ENCODE results near the gene SLC6A9. TPM values are rescaled to one million over a fixed set of nuclear protein-coding genes. Genes with fewer than 3 reads are reported as not detected.

The SLC6A9 gene
- total RNA-seq, 4 donors from 2014 or later: 0.16 to 0.63 (median 0.29) TPM; not detected in 1

- H3K9me3 ChIP-seq: no peaks in the 10 kb centered on the region
- in situ Hi-C loops (cut with MboI; ENCODE audit: low sequenced_read_pairs in 4 of 4) (no loop called here), intact Hi-C loops (cut with DNase I; ENCODE audit: low total_unique reads) (loop anchor here (1.0 to 10.0 kb wide), 2 partner anchors 212 to 379 kb away; partner anchors contain the start of gene ERI3)
- H3K27me3 ChIP-seq: no peaks in the 10 kb centered on the region
- peak overlapping the region; percentile 84 to 100 (median 96) for H3K4me3 ChIP-seq
- peak overlapping the region; percentile 94 to 98 (median 97) for H3K27ac ChIP-seq
- TF ChIP-seq, protein P1, sequence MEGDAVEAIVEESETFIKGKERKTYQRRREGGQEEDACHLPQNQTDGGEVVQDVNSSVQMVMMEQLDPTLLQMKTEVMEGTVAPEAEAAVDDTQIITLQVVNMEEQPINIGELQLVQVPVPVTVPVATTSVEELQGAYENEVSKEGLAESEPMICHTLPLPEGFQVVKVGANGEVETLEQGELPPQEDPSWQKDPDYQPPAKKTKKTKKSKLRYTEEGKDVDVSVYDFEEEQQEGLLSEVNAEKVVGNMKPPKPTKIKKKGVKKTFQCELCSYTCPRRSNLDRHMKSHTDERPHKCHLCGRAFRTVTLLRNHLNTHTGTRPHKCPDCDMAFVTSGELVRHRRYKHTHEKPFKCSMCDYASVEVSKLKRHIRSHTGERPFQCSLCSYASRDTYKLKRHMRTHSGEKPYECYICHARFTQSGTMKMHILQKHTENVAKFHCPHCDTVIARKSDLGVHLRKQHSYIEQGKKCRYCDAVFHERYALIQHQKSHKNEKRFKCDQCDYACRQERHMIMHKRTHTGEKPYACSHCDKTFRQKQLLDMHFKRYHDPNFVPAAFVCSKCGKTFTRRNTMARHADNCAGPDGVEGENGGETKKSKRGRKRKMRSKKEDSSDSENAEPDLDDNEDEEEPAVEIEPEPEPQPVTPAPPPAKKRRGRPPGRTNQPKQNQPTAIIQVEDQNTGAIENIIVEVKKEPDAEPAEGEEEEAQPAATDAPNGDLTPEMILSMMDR (IDR thresholded peaks at IDR 0.05 in 4 of 5, conservative IDR thresholded peaks at IDR 0.05 in 1 of 5): no peak
- TF ChIP-seq POLR2A (IDR thresholded peaks at IDR 0.05): no peak
- peak; percentile 2 for ATAC-seq
- DNase-seq: peak; percentile 25 to 58
- H3K4me1 ChIP-seq: peaks cover 45 to 71% of the 10 kb centered on the region in 2 donors
- peaks cover 0 to 32% of the 10 kb centered on the region in 2 donors for H3K36me3 ChIP-seq
Observed at GRCh38 chr1:43975249-43975961, 55.9 kb downstream of the SLC6A9 start.

DNA sequence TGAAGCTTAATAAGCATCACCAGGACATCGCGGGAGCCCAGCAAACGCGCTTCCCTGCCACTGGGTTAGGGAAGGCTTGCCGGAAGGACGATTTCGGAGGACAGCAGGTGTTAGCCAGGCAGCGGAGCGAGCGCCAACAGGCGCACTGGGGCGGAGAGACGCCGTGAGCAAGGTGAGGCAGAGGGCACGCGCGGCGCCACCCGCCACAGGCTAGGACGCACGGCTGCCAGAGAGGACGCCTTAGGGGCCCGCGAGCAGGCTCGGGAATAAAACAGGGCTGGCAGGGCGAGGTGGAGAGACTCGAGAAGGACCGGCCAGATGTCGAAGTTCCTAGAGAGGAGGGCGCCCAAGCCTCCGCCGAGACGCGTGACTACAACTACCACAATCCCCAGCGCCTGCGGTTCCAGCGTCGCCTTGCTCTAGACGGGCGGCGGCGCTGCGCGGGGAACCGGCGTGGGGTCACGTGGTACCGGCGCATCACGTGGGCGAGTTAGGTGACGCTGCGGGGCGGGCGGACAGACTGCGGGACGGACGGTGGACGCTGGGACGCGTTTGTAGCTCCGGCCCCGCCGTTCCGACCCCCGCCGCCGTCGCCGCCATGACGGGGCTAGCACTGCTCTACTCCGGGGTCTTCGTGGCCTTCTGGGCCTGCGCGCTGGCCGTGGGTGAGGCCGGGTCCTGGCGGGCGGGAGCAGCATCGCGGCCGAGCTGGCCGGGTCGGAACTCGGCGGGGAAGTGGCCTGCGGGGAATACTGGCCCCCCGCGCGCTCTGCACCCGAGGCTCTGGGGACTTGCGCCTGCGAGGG lies 56.6 kb downstream of the SLC6A9 start, which contains the start of gene ATP6V0B:
Gene ATP6V0B, plus strand, starts transcription at position 518 of the 806 bp plus-strand sequence. Its CDS starts 81 bp downstream, at position 599.
- H3K4me3 ChIP-seq: peak within 1 kb of the TSS; percentile 84 to 100 (median 96)
- DNase-seq (peak; percentile 95 to 96), ATAC-seq (peak; percentile 75 to 78)
- peak within 1 kb of the TSS; percentile 94 to 98 (median 97) for H3K27ac ChIP-seq
- peaks cover 38 to 66% of the 10 kb centered on the region in 2 donors for H3K4me1 ChIP-seq
- in situ Hi-C loops (cut with MboI; ENCODE audit: low sequenced_read_pairs in 4 of 4): no loop called here
- TF ChIP-seq POLR2A (IDR thresholded peaks at IDR 0.05): peak; percentile 95 to 98
- TF ChIP-seq, protein P1 (IDR thresholded peaks at IDR 0.05 in 4 of 5, conservative IDR thresholded peaks at IDR 0.05 in 1 of 5): peak; percentile 17 to 60 (median 37)
- intact Hi-C loops (cut with DNase I; ENCODE audit: low total_unique reads): loop anchor here (1.0 to 10.0 kb wide), 4 partner anchors 28 to 380 kb away; partner anchors contain the start of genes ERI3, IPO13 and KDM4A
- no peaks in the 10 kb centered on the region for H3K27me3 ChIP-seq
- H3K9me3 ChIP-seq: no peaks in the 10 kb centered on the region
- peaks cover 0 to 32% of the 10 kb centered on the region in 2 donors for H3K36me3 ChIP-seq

DNA sequence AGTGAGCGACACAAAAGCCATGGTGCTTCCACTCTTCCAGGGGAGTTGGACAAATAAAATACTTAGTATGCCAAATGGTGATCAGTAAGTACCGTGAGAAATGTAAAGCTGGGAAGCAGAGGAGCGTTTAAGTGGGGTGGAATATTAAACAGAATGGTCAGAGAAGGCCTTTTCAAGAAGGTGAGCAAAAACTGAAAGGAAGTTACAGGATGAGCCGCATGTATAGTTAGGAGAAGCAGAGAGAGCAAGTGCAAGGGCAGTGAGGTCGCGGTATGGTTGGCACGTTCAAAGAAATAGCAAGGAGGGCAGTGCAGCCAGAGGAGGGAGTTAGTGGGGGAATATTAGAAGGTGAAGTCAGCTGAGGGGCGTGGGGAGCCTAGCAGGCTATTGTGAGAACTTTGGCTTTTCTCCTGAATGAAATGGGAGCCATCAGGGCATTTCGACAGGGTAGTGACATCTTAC lies 57.2 kb downstream of the SLC6A9 start:
- Histone ChIP-seq H3K36me3 (peaks cover 0 to 32% of the 10 kb centered on the region in 2 donors), H3K9me3 (no peaks in the 10 kb centered on the region), H3K27me3 (no peaks in the 10 kb centered on the region), H3K4me1 (peaks cover 38 to 66% of the 10 kb centered on the region in 2 donors), H3K4me3 (peak overlapping the region; percentile 84 to 100 (median 96)), H3K27ac (peak overlapping the region; percentile 94 to 98 (median 97))
- no peak for TF ChIP-seq POLR2A (IDR thresholded peaks at IDR 0.05)
- TF ChIP-seq, protein P1 (IDR thresholded peaks at IDR 0.05 in 4 of 5, conservative IDR thresholded peaks at IDR 0.05 in 1 of 5): no peak
- no peak for ATAC-seq
- in situ Hi-C loops (cut with MboI; ENCODE audit: low sequenced_read_pairs in 4 of 4): no loop called here
- no peak for DNase-seq
- intact Hi-C loops (cut with DNase I; ENCODE audit: low total_unique reads): loop anchor here (1.0 to 10.0 kb wide), 3 partner anchors 28 to 381 kb away; partner anchors contain the start of genes ERI3, IPO13 and KDM4A

DNA sequence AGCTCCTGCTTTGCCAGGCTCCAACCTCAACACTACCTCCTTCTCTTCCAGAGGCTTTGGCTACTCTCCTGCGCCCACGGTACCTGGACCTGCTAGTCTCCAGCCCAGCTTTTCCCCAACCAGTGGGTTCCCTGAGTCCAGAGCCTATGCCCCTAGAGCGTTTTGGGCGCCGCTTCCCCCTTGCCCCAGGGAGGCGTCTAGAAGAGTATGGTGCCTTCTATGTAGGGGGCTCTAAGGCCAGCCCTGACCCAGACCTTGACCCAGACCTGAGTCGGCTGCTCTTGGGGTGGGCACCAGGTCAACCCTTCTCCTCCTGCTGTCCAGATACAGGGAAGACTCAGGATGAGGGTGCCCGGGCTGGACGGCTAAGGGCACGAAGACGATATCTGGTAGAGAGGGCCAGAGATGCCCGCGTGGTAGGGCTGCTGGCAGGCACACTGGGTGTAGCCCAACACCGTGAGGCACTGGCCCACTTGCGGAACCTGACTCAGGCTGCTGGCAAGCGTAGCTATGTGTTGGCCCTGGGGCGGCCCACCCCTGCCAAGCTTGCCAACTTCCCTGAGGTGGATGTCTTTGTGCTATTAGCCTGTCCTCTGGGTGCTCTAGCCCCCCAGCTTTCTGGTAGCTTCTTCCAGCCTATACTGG lies 59.8 kb downstream of the SLC6A9 start:
- Histone ChIP-seq H3K36me3 (peaks cover 0 to 31% of the 10 kb centered on the region in 2 donors), H3K9me3 (no peaks in the 10 kb centered on the region), H3K27ac (peak overlapping the region; percentile 91 to 98 (median 96)), H3K27me3 (no peaks in the 10 kb centered on the region), H3K4me3 (peak overlapping the region in 2 of 4 donors; percentile 86 to 91), H3K4me1 (peaks cover 33 to 52% of the 10 kb centered on the region in 2 donors)
- DNase-seq: peak; percentile 54 to 89
- in situ Hi-C loops (cut with MboI; ENCODE audit: low sequenced_read_pairs in 4 of 4): no loop called here
- peak in 1 of 2 donors; percentile 10 for ATAC-seq
- intact Hi-C loops (cut with DNase I; ENCODE audit: low total_unique reads): loop anchor here (10.0 kb wide), 1 partner anchor 383 kb away; the partner anchor contains the start of gene ERI3
- TF ChIP-seq, protein P1 (IDR thresholded peaks at IDR 0.05 in 4 of 5, conservative IDR thresholded peaks at IDR 0.05 in 1 of 5): no peak
- no peak for TF ChIP-seq POLR2A (IDR thresholded peaks at IDR 0.05)

Measured in gastrocnemius medialis (tissue), 4 donors.